Measurements from ENCODE around the gene B3GAT2. TPM values are rescaled to one million over a fixed set of nuclear protein-coding genes. Genes with fewer than 3 reads are reported as not detected.

The B3GAT2 gene
- total and polyA plus RNA-seq, 2 of the 13 experiments (the other 11 are each of a cell fraction or from before 2014, with no cell fraction given): 0.01 to 0.02 TPM

DNA sequence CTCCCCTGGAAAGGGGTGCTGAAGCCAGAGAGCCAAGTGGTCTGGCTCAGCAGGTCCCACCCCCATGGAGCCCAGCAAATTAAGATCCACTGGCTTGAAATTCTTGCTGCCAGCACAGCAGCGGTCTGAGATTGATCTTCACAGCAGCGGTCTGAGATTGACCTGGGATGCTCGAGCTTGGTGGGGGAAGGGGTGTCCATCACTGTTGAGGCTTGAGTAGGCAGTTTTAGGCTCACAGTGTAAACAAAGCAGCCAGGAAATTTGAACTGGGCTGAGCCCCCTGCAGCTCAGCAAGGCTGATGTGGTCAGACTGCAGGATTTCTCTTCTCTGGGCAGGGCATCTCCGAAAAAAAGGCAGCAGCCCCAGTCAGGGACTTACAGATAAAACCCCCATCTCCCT is 41.3 kb upstream of the B3GAT2 start:
- H3K79me2 ChIP-seq (ENCODE audit: insufficient read depth, low read length): no peaks in the 10 kb centered on the region
- no peaks in the 10 kb centered on the region for H3K36me3 ChIP-seq (replicated peaks in 1 of 2; ENCODE audit: control insufficient read depth in 1 of 2, insufficient read depth in 2 of 2, low read length in 2 of 2)
- ChIA-PET POLR2A (no interaction called here), CTCF (ENCODE audit: low intra/inter-chr PET ratio, low total read pairs) (no interaction called here)
- intact Hi-C loops (cut with micrococcal nuclease; ENCODE audit: unreplicated experiment): no loop called here
- H3K4me3 ChIP-seq (replicated peaks in 1 of 3; ENCODE audit: insufficient read depth in 1 of 3, low read depth in 2 of 3, low read length in 3 of 3): no peak overlapping the region
- H3K9me3 ChIP-seq (ENCODE audit: low read length): no peaks in the 10 kb centered on the region
- DNase-seq (ENCODE audit: low spot score): no peak
- no peaks in the 10 kb centered on the region for H4K20me1 ChIP-seq (ENCODE audit: insufficient read depth, low read length)
- no peak overlapping the region for H2AFZ ChIP-seq (ENCODE audit: low read length)
- no peaks in the 10 kb centered on the region for H3K4me1 ChIP-seq (ENCODE audit: insufficient read depth, low read length)
- FAIRE-seq: no peak
- H3K27ac ChIP-seq (ENCODE audit: extremely low read length, insufficient read depth, low read length): no peak overlapping the region
- H3K4me2 ChIP-seq (ENCODE audit: low read depth, low read length): no peak overlapping the region
- TF ChIP-seq, protein P1, sequence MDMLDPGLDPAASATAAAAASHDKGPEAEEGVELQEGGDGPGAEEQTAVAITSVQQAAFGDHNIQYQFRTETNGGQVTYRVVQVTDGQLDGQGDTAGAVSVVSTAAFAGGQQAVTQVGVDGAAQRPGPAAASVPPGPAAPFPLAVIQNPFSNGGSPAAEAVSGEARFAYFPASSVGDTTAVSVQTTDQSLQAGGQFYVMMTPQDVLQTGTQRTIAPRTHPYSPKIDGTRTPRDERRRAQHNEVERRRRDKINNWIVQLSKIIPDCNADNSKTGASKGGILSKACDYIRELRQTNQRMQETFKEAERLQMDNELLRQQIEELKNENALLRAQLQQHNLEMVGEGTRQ (IDR thresholded peaks at IDR 0.05; ENCODE audit: low read depth, low read length): no peak
- TF ChIP-seq, protein P1 (CRISPR knock-in tag; IDR thresholded peaks at IDR 0.05; ENCODE audit: borderline replicate concordance): no peak
- no peak for TF ChIP-seq ZNF850 (CRISPR knock-in tag; conservative IDR thresholded peaks at IDR 0.05)
- no peak for TF ChIP-seq PAF1 (CRISPR knock-in tag; IDR thresholded peaks at IDR 0.05)
- TF ChIP-seq CC2D1A (CRISPR knock-in tag; IDR thresholded peaks at IDR 0.05): no peak
- no peak for TF ChIP-seq ZNF720 (CRISPR knock-in tag; IDR thresholded peaks at IDR 0.05)
- no peak for TF ChIP-seq MNT (IDR thresholded peaks at IDR 0.05)
- TF ChIP-seq DRAP1 (CRISPR knock-in tag; IDR thresholded peaks at IDR 0.05): no peak
- TF ChIP-seq RBFOX2 (IDR thresholded peaks at IDR 0.05; ENCODE audit: low read depth, low read length): no peak
- TF ChIP-seq CCDC6 (CRISPR knock-in tag; IDR thresholded peaks at IDR 0.05): no peak
- no peak for TF ChIP-seq GMEB1 (CRISPR knock-in tag; IDR thresholded peaks at IDR 0.05; ENCODE audit: borderline replicate concordance)
- no peak overlapping the region for H3K9ac ChIP-seq (ENCODE audit: insufficient read depth, low read depth, low read length)
- WGBS (ENCODE audit: low lambda C conversion rate): 13% methylated on average over 3 of the region's 4 CpGs
- no peak for ATAC-seq
- BruUV-seq (replicated peaks): no TSS peak
- in situ Hi-C loops (cut with HindIII; ENCODE audit: extremely low pct_ligation_motif_present, low pct_unique_long_range_greater_than_20kb): no loop called here
- H3K27me3 ChIP-seq (ENCODE audit: control insufficient read depth in 1 of 2, insufficient read depth in 2 of 2, low read length in 2 of 2): no peaks in the 10 kb centered on the region

All from HepG2 (cell line).